Hepatocyte (in vitro differentiated cells): ENCODE results near the gene C2CD4C.

ENCODE experiments used
- CTCF ChIP-seq: fragments of 200-600 bp; sonication (generic); IDR thresholded peaks from 2 replicates; pipeline ENCODE4 v1.5.1; 2016; ENCODE audit warnings: antibody characterized with exemption, mild to moderate bottlenecking; ENCODE audit not compliant: poor library complexity
- EZH2 ChIP-seq: fragments of 200-600 bp; sonication (generic); IDR thresholded peaks from 2 replicates; pipeline ENCODE4 v1.6.1; 2016; ENCODE audit warnings: antibody characterized with exemption, mild to moderate bottlenecking, borderline replicate concordance

DNA sequence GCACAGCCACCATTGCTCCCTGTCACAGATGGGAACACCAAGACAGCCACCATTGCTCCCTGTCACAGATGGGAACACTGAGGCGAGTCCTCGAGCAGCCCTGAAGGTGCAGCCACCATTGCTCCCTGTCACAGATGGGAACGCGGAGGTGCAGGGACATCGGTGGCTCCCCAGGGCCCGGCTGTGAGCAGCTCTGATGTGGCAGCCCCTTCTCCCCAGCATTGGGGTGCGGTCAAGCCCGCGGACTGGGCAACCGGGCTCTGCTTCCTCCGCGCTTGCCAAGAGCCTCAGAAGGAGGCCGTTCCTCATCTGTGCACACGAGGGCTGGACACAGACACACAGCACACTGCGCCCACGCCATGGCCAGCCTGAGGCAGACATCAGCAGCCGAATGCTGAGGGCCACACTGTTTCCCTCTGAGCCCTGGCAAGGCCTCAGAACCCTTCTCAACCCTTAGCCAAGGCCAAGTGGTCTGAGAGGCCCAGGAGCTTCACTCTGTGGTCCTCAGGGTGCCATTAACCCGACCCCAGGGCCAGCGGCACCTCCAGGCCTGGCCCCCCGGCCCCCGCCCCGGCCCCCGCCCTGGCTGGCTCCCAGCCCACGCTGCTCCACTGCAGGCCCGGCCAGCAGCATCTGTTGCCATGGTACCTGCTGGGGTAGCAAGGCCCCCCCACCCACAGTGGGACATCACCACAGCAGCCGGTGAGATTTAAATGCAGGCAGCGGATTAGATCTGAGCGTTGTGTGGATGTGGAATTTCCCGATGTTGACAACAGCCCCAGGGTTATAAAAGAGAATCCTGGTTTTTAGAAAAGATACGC, 18.4 kb downstream of the C2CD4C start:
- no peak for TF ChIP-seq CTCF
- no peak for TF ChIP-seq EZH2
